ENCODE results near the gene TFF2. TPM values are rescaled to one million over a fixed set of nuclear protein-coding genes. Genes with fewer than 3 reads are reported as not detected.

The TFF2 gene
- total RNA-seq, 4 donors from 2014 or later, result not detected

DNA sequence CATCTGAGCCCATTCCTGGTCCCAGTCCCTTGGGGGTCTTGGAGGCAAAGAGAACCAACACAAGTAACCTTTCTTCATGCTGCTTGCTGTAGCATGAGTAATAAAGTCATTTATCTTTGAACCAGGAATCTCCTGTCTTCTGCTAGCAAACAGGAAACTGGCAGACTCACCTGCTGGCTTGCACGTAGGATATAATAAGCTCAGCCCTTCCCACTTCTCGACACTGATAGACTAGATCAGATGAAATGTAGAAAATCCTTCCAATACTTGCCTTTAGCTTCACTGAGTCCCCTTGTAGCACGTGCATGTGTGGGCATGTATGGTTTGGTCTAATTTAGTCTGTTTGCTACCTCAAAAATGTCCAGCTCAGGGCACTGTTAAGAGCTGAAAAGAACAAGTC lies 6.5 kb upstream of the TFF2 start:
- whole genome bisulfite sequencing, 2 donors, result 80 to 85% methylated on average over 3 of the region's 3 CpGs
- TF ChIP-seq EP300 (IDR thresholded peaks at IDR 0.05), result no peak
- no peak for TF ChIP-seq POLR2A (IDR thresholded peaks at IDR 0.05)
- TF ChIP-seq, protein P1, sequence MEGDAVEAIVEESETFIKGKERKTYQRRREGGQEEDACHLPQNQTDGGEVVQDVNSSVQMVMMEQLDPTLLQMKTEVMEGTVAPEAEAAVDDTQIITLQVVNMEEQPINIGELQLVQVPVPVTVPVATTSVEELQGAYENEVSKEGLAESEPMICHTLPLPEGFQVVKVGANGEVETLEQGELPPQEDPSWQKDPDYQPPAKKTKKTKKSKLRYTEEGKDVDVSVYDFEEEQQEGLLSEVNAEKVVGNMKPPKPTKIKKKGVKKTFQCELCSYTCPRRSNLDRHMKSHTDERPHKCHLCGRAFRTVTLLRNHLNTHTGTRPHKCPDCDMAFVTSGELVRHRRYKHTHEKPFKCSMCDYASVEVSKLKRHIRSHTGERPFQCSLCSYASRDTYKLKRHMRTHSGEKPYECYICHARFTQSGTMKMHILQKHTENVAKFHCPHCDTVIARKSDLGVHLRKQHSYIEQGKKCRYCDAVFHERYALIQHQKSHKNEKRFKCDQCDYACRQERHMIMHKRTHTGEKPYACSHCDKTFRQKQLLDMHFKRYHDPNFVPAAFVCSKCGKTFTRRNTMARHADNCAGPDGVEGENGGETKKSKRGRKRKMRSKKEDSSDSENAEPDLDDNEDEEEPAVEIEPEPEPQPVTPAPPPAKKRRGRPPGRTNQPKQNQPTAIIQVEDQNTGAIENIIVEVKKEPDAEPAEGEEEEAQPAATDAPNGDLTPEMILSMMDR (IDR thresholded peaks at IDR 0.05), result no peak
- H3K4me3 ChIP-seq, result no peak overlapping the region
- no peaks in the 10 kb centered on the region for H3K4me1 ChIP-seq
- no peak for DNase-seq (ENCODE audit: low spot score in 2 of 2)
- no peaks in the 10 kb centered on the region for H3K36me3 ChIP-seq
- no peak overlapping the region for H3K27ac ChIP-seq
- H3K9me3 ChIP-seq, result peaks cover 0 to 50% (median 0%) of the 10 kb centered on the region in 4 donors
- no peaks in the 10 kb centered on the region for H3K27me3 ChIP-seq

DNA sequence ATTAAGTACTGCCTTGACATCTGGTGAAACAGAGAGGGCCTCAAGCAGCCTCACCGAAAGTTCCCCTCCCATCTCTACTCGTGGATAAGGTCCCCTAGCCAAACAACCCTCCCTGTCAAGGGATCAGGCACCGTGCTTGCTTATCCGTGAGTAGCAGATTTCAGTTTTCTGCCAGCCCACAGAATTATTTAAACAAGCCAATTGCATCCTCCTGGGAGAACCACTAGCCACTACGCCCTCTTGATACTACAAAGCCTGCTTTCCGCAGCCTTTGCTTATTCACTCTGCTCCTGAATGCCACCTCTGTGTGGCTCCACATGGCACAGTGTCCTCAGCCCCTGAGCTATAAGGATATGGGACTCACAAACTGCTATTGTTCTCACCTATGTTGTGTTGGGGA lies 5.9 kb upstream of the TFF2 start:
- 42 to 49% methylated on average over 6 of the region's 6 CpGs for WGBS, 2 donors
- no peak for TF ChIP-seq POLR2A (IDR thresholded peaks at IDR 0.05)
- TF ChIP-seq EP300 (IDR thresholded peaks at IDR 0.05), result no peak
- TF ChIP-seq, protein P1 (IDR thresholded peaks at IDR 0.05), result no peak
- Histone ChIP-seq H3K36me3 (no peaks in the 10 kb centered on the region), H3K27me3 (no peaks in the 10 kb centered on the region), H3K27ac (no peak overlapping the region), H3K9me3 (peaks cover 0 to 50% (median 0%) of the 10 kb centered on the region in 4 donors), H3K4me3 (no peak overlapping the region), H3K4me1 (no peaks in the 10 kb centered on the region)
- DNase-seq (ENCODE audit: low spot score in 2 of 2), result no peak

DNA sequence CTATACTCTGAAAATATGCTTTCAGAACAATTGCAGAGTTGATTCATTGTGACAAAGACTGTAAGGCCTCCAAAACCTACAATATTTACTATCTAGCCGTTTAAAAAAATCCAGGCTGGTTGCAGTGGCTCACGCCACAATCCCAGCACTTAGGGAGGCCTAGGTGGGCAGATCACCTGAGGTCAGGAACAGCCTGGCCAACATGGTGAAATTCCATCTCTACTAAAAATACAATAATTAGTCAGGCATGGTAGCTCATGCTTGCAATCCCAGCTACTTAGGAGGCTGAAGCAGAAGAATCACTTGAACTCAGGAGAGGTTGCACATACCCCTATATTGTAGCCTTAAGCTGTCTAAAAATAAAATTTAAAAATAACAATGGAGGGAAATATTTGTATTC lies 5.3 kb upstream of the TFF2 start:
- DNase-seq (ENCODE audit: low spot score in 2 of 2), result no peak
- Histone ChIP-seq H3K36me3 (no peaks in the 10 kb centered on the region), H3K9me3 (peaks cover 0 to 50% (median 0%) of the 10 kb centered on the region in 4 donors), H3K4me1 (no peaks in the 10 kb centered on the region), H3K4me3 (no peak overlapping the region), H3K27ac (no peak overlapping the region), H3K27me3 (no peaks in the 10 kb centered on the region)
- TF ChIP-seq EP300 (IDR thresholded peaks at IDR 0.05) (no peak), POLR2A (IDR thresholded peaks at IDR 0.05) (no peak)
- TF ChIP-seq, protein P1 (IDR thresholded peaks at IDR 0.05), result no peak
- whole genome bisulfite sequencing, 2 donors, result 87 to 89% methylated on average over 2 of the region's 2 CpGs

DNA sequence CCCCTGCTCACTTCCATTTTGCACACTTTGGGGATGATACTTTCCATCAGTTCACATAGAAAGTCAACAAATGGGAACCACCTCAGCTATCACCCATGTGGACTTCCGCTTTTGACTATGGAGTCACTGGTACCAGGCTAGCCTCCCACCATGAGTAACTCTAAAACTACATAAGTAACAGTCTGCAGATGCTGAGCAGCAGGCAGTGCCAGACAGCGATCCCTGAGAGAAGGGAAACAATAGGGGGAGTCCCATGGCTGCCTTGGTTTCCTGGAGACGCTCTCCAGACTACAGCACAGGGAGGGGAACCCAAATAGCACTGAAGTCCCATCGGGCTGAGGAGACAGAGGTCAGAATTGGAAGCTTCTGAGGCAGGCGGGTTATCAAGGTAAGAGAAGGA lies 2.8 kb upstream of the TFF2 start:
- Histone ChIP-seq H3K4me1 (no peaks in the 10 kb centered on the region), H3K36me3 (no peaks in the 10 kb centered on the region), H3K4me3 (no peak overlapping the region), H3K27me3 (no peaks in the 10 kb centered on the region), H3K27ac (no peak overlapping the region), H3K9me3 (peaks cover 0 to 42% (median 0%) of the 10 kb centered on the region in 4 donors)
- TF ChIP-seq, protein P1 (IDR thresholded peaks at IDR 0.05), result no peak
- TF ChIP-seq POLR2A (IDR thresholded peaks at IDR 0.05) (no peak), EP300 (IDR thresholded peaks at IDR 0.05) (no peak)
- DNase-seq (ENCODE audit: low spot score in 2 of 2), result no peak
- 88 to 91% methylated on average over 5 of the region's 5 CpGs for WGBS, 2 donors

DNA sequence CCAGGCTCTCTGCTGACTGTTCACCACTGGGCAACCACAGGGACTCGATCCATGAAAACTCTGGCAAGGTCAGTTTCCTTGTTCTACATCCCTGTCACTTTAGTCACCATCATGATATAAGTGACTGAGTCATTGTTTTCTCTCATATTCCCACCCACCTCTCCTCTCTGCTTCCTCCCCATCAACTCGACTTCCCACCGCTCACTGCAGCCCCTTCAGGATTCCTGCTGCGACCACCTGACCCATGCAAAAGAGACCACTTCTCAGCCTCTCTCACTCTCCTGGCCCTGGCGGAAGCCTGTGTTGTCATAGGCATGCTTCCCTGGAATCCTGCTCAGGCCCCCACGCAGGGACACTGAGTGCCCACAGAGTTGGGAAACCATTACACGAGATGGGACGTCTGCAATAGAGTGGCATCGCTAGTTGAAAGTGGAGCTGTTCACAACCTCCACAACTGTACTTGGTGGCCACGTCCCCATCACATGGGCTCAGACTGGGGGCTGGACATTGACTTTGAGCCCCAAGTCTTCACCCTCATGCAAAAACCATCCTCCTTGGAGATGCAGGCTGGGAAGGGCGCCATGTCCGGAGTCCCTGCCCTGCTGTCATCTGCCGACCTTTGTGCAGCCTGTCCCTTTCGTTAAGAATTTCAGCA lies 1.8 kb upstream of the TFF2 start:
- Histone ChIP-seq H3K4me3 (no peak overlapping the region), H3K4me1 (no peaks in the 10 kb centered on the region), H3K36me3 (no peaks in the 10 kb centered on the region), H3K27me3 (no peaks in the 10 kb centered on the region), H3K27ac (no peak overlapping the region), H3K9me3 (peaks cover 0 to 36% (median 0%) of the 10 kb centered on the region in 4 donors)
- DNase-seq (ENCODE audit: low spot score in 2 of 2), result no peak
- TF ChIP-seq EP300 (IDR thresholded peaks at IDR 0.05), result no peak
- no peak for TF ChIP-seq POLR2A (IDR thresholded peaks at IDR 0.05)
- TF ChIP-seq, protein P1 (IDR thresholded peaks at IDR 0.05), result no peak
- 83 to 87% methylated on average over 14 of the region's 14 CpGs for WGBS, 2 donors
